GM13977 (cell line): ENCODE data around the gene ADTRP.

Experiments
- DNase-seq: peaks from one replicate; pipeline ENCODE4 v3.0.0; 2012; ENCODE audit warnings: low spot score
- CTCF ChIP-seq: IDR thresholded peaks from 2 replicates; pipeline ENCODE4 v1.5.1; 2012; ENCODE audit warnings: mild to moderate bottlenecking, control low read depth; ENCODE audit not compliant: insufficient read depth; ENCODE audit errors: extremely low read depth, missing control alignments
- in situ Hi-C: fragments of 300-500 bp; cut with MboI; formaldehyde crosslinking; loops from one replicate; pipeline ENCODE4 v1.12.0; 2022; ENCODE audit warnings: low sequenced_read_pairs, low pct_unique_long_range_greater_than_20kb, mixed read lengths, inconsistent platforms; ENCODE audit not compliant: unreplicated experiment

Gene ADTRP

GRCh38 chr6:11667876-11668275 is 110.7 kb downstream of the ADTRP start:
- DNase-seq: no peak
- TF ChIP-seq CTCF: no peak
- in situ Hi-C loops: loop anchor here (25.0 kb wide), 2 partner anchors 619 to 919 kb away; partner anchors contain the start of gene EDN1

GRCh38 chr6:11665604-11666326 is 112.8 kb downstream of the ADTRP start:
- no peak for TF ChIP-seq CTCF
- in situ Hi-C loops: loop anchor here (25.0 kb wide), 2 partner anchors 622 to 922 kb away; partner anchors contain the start of gene EDN1
- no peak for DNase-seq
